Osteoblast (primary cell): ENCODE results near the gene SMIM11. TPM values are rescaled to one million over a fixed set of nuclear protein-coding genes. Genes with fewer than 3 reads are reported as not detected.
"Not testable (repeated sequence)": the region's sequence is repeated elsewhere in the genome, so short reads cannot be mapped to it uniquely, and the experiment has no call there.

Source experiments
- DNase-seq: peaks from one replicate; pipeline ENCODE4 v3.0.0; 2011; ENCODE audit warnings: low spot score, mixed read lengths; ENCODE audit not compliant: insufficient read length; ENCODE audit errors: missing footprints
- H2AFZ ChIP-seq: 2 replicates; pipeline ENCODE4 v1.6.0; 2011; ENCODE audit warnings: mild to moderate bottlenecking, low read length
- H3K27ac ChIP-seq: 2 replicates; pipeline ENCODE4 v1.5.1; 2011; ENCODE audit warnings: mild to moderate bottlenecking, low read depth, low read length, moderate library complexity
- H3K27me3 ChIP-seq: 2 replicates; pipeline ENCODE4 v1.6.0; 2012; ENCODE audit warnings: mild to moderate bottlenecking, control low read depth, inconsistent platforms, low read length, moderate library complexity; ENCODE audit not compliant: insufficient read depth
- H3K36me3 ChIP-seq: 2 replicates; pipeline ENCODE4 v1.5.1; 2011; ENCODE audit warnings: mild to moderate bottlenecking, low read length, control low read depth, moderate library complexity; ENCODE audit not compliant: insufficient read depth
- H3K4me1 ChIP-seq: 2 replicates; pipeline ENCODE4 v1.5.1; 2011; ENCODE audit warnings: mild to moderate bottlenecking, low read length, control low read depth, moderate library complexity; ENCODE audit not compliant: insufficient read depth
- H3K4me2 ChIP-seq: 2 replicates; pipeline ENCODE4 v1.6.0; 2011; ENCODE audit warnings: mild to moderate bottlenecking, low read length; ENCODE audit not compliant: insufficient read depth
- H3K4me3 ChIP-seq: fragments of 200-600 bp; sonication (generic); 3 replicates; pipeline ENCODE4 v1.5.1; 2012; ENCODE audit warnings: mild to moderate bottlenecking, low read length, inconsistent platforms; ENCODE audit not compliant: insufficient read depth
- H3K79me2 ChIP-seq: 2 replicates; pipeline ENCODE4 v1.6.0; 2012; ENCODE audit warnings: mild to moderate bottlenecking, low read length, control low read depth, inconsistent platforms; ENCODE audit not compliant: insufficient read depth
- H3K9me3 ChIP-seq: 2 replicates; pipeline ENCODE4 v1.5.1; 2011; ENCODE audit warnings: low read depth, low read length, control low read depth
- H4K20me1 ChIP-seq: 2 replicates; pipeline ENCODE4 v1.6.0; 2012; ENCODE audit warnings: mild to moderate bottlenecking, low read length, control low read depth; ENCODE audit not compliant: insufficient read depth
- total RNA-seq: library from RNA; depleted of rRNA; stranded (reverse); fragments of >200 nt; gene quantifications from 2 replicates; pipeline ENCODE4 v1.2.3, GENCODE V29; 2012

SMIM11 gene
- total RNA-seq, 1 donor: 18.5 TPM

DNA sequence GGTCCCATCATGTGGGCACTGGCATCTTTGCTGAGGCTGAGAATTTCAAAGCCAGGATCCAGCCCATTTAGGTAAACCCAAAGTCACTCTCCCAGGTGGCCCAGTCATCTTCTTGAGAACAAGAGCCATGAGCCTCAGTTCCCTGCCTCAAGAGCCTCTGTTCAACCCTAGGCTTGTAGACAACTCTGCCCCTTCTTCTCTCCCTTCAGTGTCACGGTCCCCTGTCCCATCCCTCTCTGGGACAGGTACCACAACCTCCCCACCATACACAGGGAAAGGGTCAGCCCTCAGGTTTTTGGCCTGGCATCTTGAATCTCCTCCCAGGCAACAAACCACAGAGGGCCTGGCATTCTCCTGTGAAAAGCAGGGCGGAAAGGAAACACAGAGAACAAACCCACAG is 30.4 kb downstream of the SMIM11 start:
- not testable (repeated sequence) for H3K27ac ChIP-seq, H3K36me3 ChIP-seq, H2AFZ ChIP-seq, H3K4me2 ChIP-seq, H3K27me3 ChIP-seq, H3K79me2 ChIP-seq, H4K20me1 ChIP-seq, DNase-seq, H3K9me3 ChIP-seq, H3K4me1 ChIP-seq, H3K4me3 ChIP-seq

DNA sequence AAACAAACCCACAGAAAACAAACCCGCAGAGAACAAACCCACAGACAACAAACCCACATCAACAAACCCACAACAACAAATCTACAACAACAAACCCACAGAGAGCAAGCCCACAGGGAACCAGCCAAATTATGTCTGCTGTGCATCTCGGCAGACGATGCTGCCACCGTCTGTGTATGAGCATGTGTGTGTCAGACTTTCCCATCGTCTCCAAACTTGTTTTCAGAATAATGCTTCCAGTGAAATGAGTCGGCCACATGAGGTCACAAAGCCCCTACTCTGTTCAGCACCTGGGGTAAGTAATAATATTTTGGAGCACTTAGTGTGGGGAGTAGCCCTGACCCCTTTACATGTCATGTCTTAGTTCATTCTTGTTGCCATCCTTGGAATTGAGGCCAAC is 30.8 kb downstream of the SMIM11 start:
- not testable (repeated sequence) for H3K27me3 ChIP-seq, H3K9me3 ChIP-seq, H3K36me3 ChIP-seq, H3K4me1 ChIP-seq, H3K79me2 ChIP-seq, H3K27ac ChIP-seq, H3K4me3 ChIP-seq, DNase-seq, H4K20me1 ChIP-seq, H3K4me2 ChIP-seq, H2AFZ ChIP-seq

GRCh38 chr21:34406676-34407075 is 31.4 kb downstream of the SMIM11 start:
- not testable (repeated sequence) for H3K9me3 ChIP-seq, H4K20me1 ChIP-seq, H3K79me2 ChIP-seq, H3K36me3 ChIP-seq, H3K27me3 ChIP-seq, H3K27ac ChIP-seq, H3K4me3 ChIP-seq, H2AFZ ChIP-seq, H3K4me1 ChIP-seq, H3K4me2 ChIP-seq, DNase-seq

DNA sequence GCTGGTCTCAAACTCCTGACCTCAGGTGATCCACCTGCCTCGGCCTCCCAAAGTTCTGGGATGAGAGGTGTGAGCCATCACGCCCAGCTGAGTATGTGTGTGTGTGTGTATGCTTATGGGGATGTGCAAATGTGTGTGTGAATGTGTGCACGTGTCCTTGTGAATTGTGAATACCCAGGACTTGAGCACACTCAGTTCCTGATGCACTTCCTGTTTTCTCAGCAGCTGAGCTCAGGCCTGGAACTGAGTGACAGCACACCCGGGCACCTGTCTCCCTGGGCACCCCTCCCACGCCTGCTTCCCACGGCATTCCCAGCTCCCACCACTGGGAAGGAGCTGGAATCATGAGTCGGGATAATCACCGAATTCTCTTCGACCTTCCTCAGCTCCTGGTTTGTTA is 32.0 kb downstream of the SMIM11 start:
- not testable (repeated sequence) for H3K4me3 ChIP-seq, DNase-seq, H3K27ac ChIP-seq, H3K4me2 ChIP-seq, H3K27me3 ChIP-seq, H3K36me3 ChIP-seq, H3K9me3 ChIP-seq, H3K79me2 ChIP-seq, H3K4me1 ChIP-seq, H2AFZ ChIP-seq, H4K20me1 ChIP-seq

DNA sequence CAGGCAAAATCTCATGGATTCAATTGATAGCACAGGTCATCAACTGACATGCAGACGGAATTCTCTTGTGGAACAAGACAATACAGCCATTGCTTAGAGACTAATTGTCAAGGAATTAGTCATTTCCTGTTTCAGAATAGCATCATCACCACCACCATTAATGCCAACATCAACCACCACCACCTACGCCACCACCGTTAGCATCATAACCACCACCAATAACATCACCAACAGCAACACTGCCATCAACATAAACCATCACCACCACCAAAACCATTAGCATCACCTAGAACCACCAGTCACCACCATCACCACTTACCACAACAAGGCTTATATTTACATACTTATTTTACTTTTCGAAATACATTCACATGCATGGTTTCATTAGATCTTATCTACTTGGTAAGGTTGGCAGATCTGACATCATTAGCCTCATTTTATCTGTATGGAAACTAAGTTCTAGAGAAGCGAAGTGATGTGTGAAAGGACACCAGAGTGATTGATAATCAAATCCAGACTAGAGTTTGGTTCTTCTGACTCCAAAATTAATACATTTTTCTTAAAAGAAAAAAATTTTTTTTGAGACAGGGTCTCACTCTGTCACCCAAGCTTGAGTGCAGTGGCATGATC is 42.3 kb downstream of the SMIM11 start:
- not testable (repeated sequence) for DNase-seq

DNA sequence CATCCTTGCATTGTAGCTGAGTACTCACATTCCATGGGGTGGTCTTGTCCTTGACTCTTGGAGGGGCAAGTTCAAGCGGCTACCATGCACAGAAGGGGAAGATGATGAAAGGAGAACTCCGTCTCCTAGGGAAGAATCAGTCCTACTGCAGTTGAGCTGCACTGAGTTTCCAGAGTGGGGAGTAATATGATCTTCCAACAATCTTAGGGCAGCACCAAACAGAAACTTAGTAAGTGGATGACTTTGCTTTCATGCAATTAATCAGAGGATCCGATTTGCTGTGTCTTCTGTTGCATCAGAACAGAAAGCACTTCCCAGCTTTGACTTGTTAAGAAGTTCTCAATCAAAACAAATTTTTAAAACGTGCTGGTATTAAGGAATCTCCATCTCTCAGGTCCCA is 48.5 kb downstream of the SMIM11 start, which contains the start of gene SMIM34:
Gene SMIM34 (minus strand): TSS at position 147 of the 400 bp plus-strand sequence. CDS start 112 bp downstream, at position 35.
- not testable (repeated sequence) for H3K4me3 ChIP-seq, H3K79me2 ChIP-seq, H3K27me3 ChIP-seq, H3K4me1 ChIP-seq, H3K9me3 ChIP-seq, H4K20me1 ChIP-seq, DNase-seq, H2AFZ ChIP-seq, H3K27ac ChIP-seq, H3K4me2 ChIP-seq, H3K36me3 ChIP-seq

More for the DNA sequence above, 42.3 kb downstream of the SMIM11 start:
- not testable (repeated sequence) for H3K79me2 ChIP-seq, H3K36me3 ChIP-seq, H3K9me3 ChIP-seq, H3K4me3 ChIP-seq, H3K4me1 ChIP-seq, H3K27me3 ChIP-seq, H3K27ac ChIP-seq, H4K20me1 ChIP-seq, H2AFZ ChIP-seq, H3K4me2 ChIP-seq

GRCh38 chr21:34427339-34427738 is 52.0 kb downstream of the SMIM11 start:
- not testable (repeated sequence) for H3K27me3 ChIP-seq, H3K9me3 ChIP-seq, H3K27ac ChIP-seq, H3K36me3 ChIP-seq, H3K79me2 ChIP-seq, H2AFZ ChIP-seq, H3K4me1 ChIP-seq, H3K4me3 ChIP-seq, DNase-seq, H4K20me1 ChIP-seq, H3K4me2 ChIP-seq

GRCh38 chr21:34428441-34428840 is 53.1 kb downstream of the SMIM11 start:
- H3K27ac ChIP-seq, H3K4me3 ChIP-seq, DNase-seq, H3K27me3 ChIP-seq, H2AFZ ChIP-seq, H3K9me3 ChIP-seq, H3K79me2 ChIP-seq, H3K36me3 ChIP-seq, H3K4me2 ChIP-seq, H4K20me1 ChIP-seq, H3K4me1 ChIP-seq: not testable (repeated sequence)

DNA sequence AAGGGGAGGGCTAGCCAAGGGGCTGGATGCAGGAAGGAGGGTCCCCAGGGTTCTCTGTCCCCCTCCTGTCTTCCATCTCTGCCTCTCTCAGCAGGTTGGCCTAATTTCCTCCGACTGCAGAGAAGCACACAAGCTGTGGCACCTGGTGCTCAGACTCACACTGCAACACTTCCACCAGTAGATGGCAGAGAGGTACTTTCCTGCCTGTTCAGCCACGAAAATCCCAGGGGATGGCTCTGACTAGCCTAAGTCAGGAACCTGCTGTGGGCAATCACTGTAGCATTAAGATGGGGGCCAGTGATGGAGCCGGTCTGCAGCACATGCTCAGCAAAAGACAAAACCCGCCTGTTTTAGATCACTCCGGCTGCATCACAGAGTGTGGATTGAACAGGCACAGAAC is 54.4 kb downstream of the SMIM11 start:
- not testable (repeated sequence) for H3K4me3 ChIP-seq, H3K27ac ChIP-seq, DNase-seq, H3K36me3 ChIP-seq, H4K20me1 ChIP-seq, H3K4me2 ChIP-seq, H3K27me3 ChIP-seq, H3K9me3 ChIP-seq, H3K4me1 ChIP-seq, H2AFZ ChIP-seq, H3K79me2 ChIP-seq
